Left ventricle myocardium inferior (tissue), 1 donor: ENCODE data around the gene TNRC18. TPM values are rescaled to one million over a fixed set of nuclear protein-coding genes. Genes with fewer than 3 reads are reported as not detected.

Experiments used
- DNase-seq: peaks from one replicate; pipeline ENCODE4 v3.0.0-alpha.2; 2020
- H3K27ac ChIP-seq: fragments of 200-600 bp; replicated peaks from 2 replicates; pipeline ENCODE4 v1.8.0; 2021
- H3K27me3 ChIP-seq: fragments of 200-600 bp; 2 replicates; pipeline ENCODE4 v1.8.0; 2021; ENCODE audit warnings: low read depth
- H3K36me3 ChIP-seq: fragments of 200-600 bp; 2 replicates; pipeline ENCODE4 v1.8.0; 2021
- H3K4me1 ChIP-seq: fragments of 200-600 bp; 2 replicates; pipeline ENCODE4 v1.8.0; 2021
- H3K4me3 ChIP-seq: fragments of 200-600 bp; 2 replicates; pipeline ENCODE4 v1.8.0; 2021; ENCODE audit warnings: mild to moderate bottlenecking, moderate library complexity
- H3K9me3 ChIP-seq: fragments of 200-600 bp; replicated peaks from 2 replicates; pipeline ENCODE4 v1.8.0; 2021
- CTCF ChIP-seq: fragments of 200-600 bp; IDR thresholded peaks from 2 replicates; pipeline ENCODE4 v1.8.0; 2021; ENCODE audit warnings: antibody characterized with exemption, mild to moderate bottlenecking, borderline replicate concordance
- intact Hi-C: fragments of 100-400 bp; cut with micrococcal nuclease; formaldehyde crosslinking; loops from one replicate; pipeline ENCODE4 v1.11.0; 2022
- total RNA-seq: library from RNA; stranded (reverse); fragmentation: NEBNext Ultra II Directional; extraction: Animal tissue kit (Norgen Biotek cat#: 25700); gene quantifications from one replicate; pipeline ENCODE4 v1.2.1, GENCODE V29; 2021
- donor health status: DM: no; HTN: yes; CAD: no; lungs with severe emphysema.

The TNRC18 gene
- total RNA-seq, 1 donor from 2014 or later: 27.7 TPM

- peaks cover 51% of the 10 kb centered on the region for H3K4me1 ChIP-seq
- H3K4me3 ChIP-seq: no peak overlapping the region
- H3K9me3 ChIP-seq: no peaks in the 10 kb centered on the region
- DNase-seq: no peak
- H3K36me3 ChIP-seq: peaks cover 4% of the 10 kb centered on the region
- H3K27me3 ChIP-seq: no peaks in the 10 kb centered on the region
- H3K27ac ChIP-seq: peak overlapping the region; percentile 100
- no peak for TF ChIP-seq CTCF
- intact Hi-C loops: no loop called here
Observed at GRCh38 chr7:5417106-5418071, 6.2 kb downstream of the TNRC18 start.

DNA sequence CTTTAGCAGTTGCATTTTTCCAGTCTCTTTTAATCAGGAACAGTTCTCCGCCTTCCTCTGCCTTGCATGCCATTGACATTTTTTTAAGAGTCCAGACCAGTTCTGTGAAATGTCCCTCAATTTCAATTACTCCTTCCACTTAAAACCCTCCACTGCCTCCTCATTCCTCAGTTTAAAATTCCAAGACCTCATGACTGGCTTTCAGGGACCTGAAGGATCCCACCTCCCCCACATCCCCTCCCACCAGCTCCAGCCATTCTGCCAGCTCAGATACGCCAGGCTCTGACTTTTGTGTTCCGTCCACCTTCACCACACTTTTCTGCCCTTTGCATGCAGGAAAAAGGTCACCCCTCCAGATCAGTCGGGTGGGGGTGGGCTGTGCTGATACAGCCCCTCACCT is 8.7 kb downstream of the TNRC18 start:
- Histone ChIP-seq H3K9me3 (no peaks in the 10 kb centered on the region), H3K36me3 (peaks cover 8% of the 10 kb centered on the region), H3K4me1 (peaks cover 44% of the 10 kb centered on the region), H3K27me3 (no peaks in the 10 kb centered on the region), H3K4me3 (no peak overlapping the region), H3K27ac (no peak overlapping the region)
- no peak for DNase-seq
- intact Hi-C loops: no loop called here
- no peak for TF ChIP-seq CTCF

DNA sequence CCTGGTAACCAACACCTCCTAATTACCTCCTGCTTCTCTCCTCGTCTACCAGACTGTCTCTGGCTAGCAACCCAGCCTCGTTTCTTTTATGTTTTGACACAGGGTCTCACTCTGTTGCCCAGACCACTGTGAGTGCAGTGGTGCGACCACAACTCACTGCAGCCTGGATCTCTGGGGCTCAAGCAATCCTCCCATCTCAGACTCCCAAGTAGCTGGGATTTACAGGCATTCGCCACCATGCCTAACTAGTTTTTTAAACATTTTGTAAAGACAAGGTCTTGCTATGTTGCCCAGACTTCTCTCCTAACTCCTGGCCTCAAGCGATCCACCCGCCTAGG is 10.2 kb downstream of the TNRC18 start:
- Histone ChIP-seq H3K27me3 (no peaks in the 10 kb centered on the region), H3K9me3 (no peaks in the 10 kb centered on the region), H3K4me3 (no peak overlapping the region), H3K27ac (peak overlapping the region; percentile 38), H3K36me3 (peaks cover 8% of the 10 kb centered on the region), H3K4me1 (peaks cover 33% of the 10 kb centered on the region)
- DNase-seq: no peak
- intact Hi-C loops: no loop called here
- TF ChIP-seq CTCF: no peak

GRCh38 chr7:5408777-5409176 is 14.9 kb downstream of the TNRC18 start:
- Histone ChIP-seq H3K27me3 (no peaks in the 10 kb centered on the region), H3K4me3 (no peak overlapping the region), H3K36me3 (peaks cover 15% of the 10 kb centered on the region), H3K9me3 (no peaks in the 10 kb centered on the region), H3K27ac (no peak overlapping the region), H3K4me1 (peaks cover 46% of the 10 kb centered on the region)
- DNase-seq: no peak
- intact Hi-C loops: no loop called here
- no peak for TF ChIP-seq CTCF

GRCh38 chr7:5406957-5407945 is 16.4 kb downstream of the TNRC18 start:
- Histone ChIP-seq H3K36me3 (peaks cover 20% of the 10 kb centered on the region), H3K9me3 (no peaks in the 10 kb centered on the region), H3K27ac (no peak overlapping the region), H3K27me3 (no peaks in the 10 kb centered on the region), H3K4me1 (peaks cover 40% of the 10 kb centered on the region), H3K4me3 (no peak overlapping the region)
- intact Hi-C loops: no loop called here
- no peak for TF ChIP-seq CTCF
- DNase-seq: no peak
